ENCODE data around the gene DPP8.

DNA sequence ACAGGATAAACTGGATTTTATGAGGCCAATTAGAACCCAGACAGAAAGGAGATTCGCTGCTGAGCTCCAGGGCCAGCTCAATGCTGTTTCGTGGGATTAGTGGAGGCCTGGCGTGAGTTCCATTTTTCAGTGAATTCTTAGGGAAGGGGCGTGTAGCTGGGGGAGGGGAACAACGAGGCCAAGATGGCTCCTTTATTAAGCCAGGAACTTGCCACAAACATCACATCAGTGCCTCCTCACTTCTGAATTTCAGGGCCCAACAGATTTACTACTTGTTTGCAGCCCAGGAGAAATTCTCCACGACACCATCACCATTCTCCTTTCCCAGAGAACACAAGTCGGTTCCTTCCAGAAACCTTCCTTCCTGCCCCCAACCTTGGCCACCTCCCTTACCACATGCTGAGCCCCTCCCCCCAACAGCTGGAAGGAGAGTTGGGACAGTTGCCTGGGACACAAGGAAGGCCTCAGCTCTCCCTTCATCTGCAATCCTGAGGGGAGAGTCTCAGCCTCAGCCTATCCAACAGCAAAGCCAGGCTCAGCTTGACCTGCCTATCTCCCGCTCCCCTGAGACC is 100.6 kb downstream of the DPP8 start:
- TF ChIP-seq, protein P1, sequence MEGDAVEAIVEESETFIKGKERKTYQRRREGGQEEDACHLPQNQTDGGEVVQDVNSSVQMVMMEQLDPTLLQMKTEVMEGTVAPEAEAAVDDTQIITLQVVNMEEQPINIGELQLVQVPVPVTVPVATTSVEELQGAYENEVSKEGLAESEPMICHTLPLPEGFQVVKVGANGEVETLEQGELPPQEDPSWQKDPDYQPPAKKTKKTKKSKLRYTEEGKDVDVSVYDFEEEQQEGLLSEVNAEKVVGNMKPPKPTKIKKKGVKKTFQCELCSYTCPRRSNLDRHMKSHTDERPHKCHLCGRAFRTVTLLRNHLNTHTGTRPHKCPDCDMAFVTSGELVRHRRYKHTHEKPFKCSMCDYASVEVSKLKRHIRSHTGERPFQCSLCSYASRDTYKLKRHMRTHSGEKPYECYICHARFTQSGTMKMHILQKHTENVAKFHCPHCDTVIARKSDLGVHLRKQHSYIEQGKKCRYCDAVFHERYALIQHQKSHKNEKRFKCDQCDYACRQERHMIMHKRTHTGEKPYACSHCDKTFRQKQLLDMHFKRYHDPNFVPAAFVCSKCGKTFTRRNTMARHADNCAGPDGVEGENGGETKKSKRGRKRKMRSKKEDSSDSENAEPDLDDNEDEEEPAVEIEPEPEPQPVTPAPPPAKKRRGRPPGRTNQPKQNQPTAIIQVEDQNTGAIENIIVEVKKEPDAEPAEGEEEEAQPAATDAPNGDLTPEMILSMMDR (IDR thresholded peaks at IDR 0.05; ENCODE audit: low read depth, low read length) = no peak
- no peak for TF ChIP-seq EZH2phosphoT487 (IDR thresholded peaks at IDR 0.05; ENCODE audit: low read depth)
